Fibroblast of skin of left quadriceps (primary cell): Measurements from ENCODE around the gene PRKG1.

Source experiments
- DNase-seq, 2 experiments: peaks; one replicate each; pipeline ENCODE4 v3.0.0-alpha.2; 2013; ENCODE audit warnings: low read depth in 2 of 2

PRKG1 gene

GRCh38 chr10:52056291-52056690, 982.0 kb downstream of the PRKG1 start:
- DNase-seq = peak; percentile 20 to 23

GRCh38 chr10:52059089-52059488, 984.8 kb downstream of the PRKG1 start:
- no peak for DNase-seq

- no peak for DNase-seq
Observed at GRCh38 chr10:52063159-52063558, 988.9 kb downstream of the PRKG1 start.

GRCh38 chr10:52064084-52064845, 990.0 kb downstream of the PRKG1 start:
- no peak for DNase-seq

- no peak for DNase-seq
Observed at GRCh38 chr10:52066383-52066782, 992.1 kb downstream of the PRKG1 start.

GRCh38 chr10:52068485-52068884, 994.2 kb downstream of the PRKG1 start:
- no peak for DNase-seq

- no peak for DNase-seq
Observed at GRCh38 chr10:52071814-52072213, 997.5 kb downstream of the PRKG1 start.

- DNase-seq = no peak
Observed at GRCh38 chr10:52074505-52075026, 1000.3 kb downstream of the PRKG1 start.

- DNase-seq = no peak
Observed at GRCh38 chr10:52077814-52078213, 1003.5 kb downstream of the PRKG1 start.

- DNase-seq = no peak
Observed at GRCh38 chr10:52078397-52078937, 1004.2 kb downstream of the PRKG1 start.

- no peak for DNase-seq
Observed at GRCh38 chr10:52082307-52082706, 1008.0 kb downstream of the PRKG1 start.

GRCh38 chr10:52083422-52083821, 1009.1 kb downstream of the PRKG1 start:
- DNase-seq = no peak

- no peak for DNase-seq
Observed at GRCh38 chr10:52092390-52092789, 1018.1 kb downstream of the PRKG1 start.

- no peak for DNase-seq
Observed at GRCh38 chr10:52098130-52098529, 1023.8 kb downstream of the PRKG1 start.

- no peak for DNase-seq
Observed at GRCh38 chr10:52099026-52099600, 1024.8 kb downstream of the PRKG1 start.

- no peak for DNase-seq
Observed at GRCh38 chr10:52100011-52100547, 1025.8 kb downstream of the PRKG1 start.

GRCh38 chr10:52105301-52105700, 1031.0 kb downstream of the PRKG1 start:
- DNase-seq = no peak

- DNase-seq = no peak
Observed at GRCh38 chr10:52106011-52106410, 1031.7 kb downstream of the PRKG1 start.

GRCh38 chr10:52106899-52107298, 1032.6 kb downstream of the PRKG1 start:
- DNase-seq = no peak

- DNase-seq = no peak
Observed at GRCh38 chr10:52108236-52108635, 1033.9 kb downstream of the PRKG1 start.

GRCh38 chr10:52110576-52110975, 1036.3 kb downstream of the PRKG1 start:
- no peak for DNase-seq

GRCh38 chr10:52111101-52111891, 1037.0 kb downstream of the PRKG1 start:
- DNase-seq = peak; percentile 26 to 36
